Loucy (cell line): ENCODE measurements around the gene SLIT1.

ENCODE experiments used
- H2AFZ ChIP-seq: fragments of 200-600 bp; sonication (generic); 2 replicates; pipeline ENCODE4 v1.6.0; 2016; ENCODE audit warnings: antibody characterized with exemption, mild to moderate bottlenecking, low read length, moderate library complexity
- H3F3A ChIP-seq: fragments of 200-600 bp; 2 replicates; pipeline ENCODE4 v1.6.0; 2016; ENCODE audit warnings: antibody characterized with exemption, low read depth, mild to moderate bottlenecking
- H3K27me3 ChIP-seq: fragments of 200-600 bp; sonication (generic); 2 replicates; pipeline ENCODE4 v1.6.1; 2014; ENCODE audit warnings: low read length, mild to moderate bottlenecking; ENCODE audit not compliant: insufficient read depth, poor library complexity, severe bottlenecking
- H3K36me3 ChIP-seq: fragments of 200-600 bp; sonication (generic); 2 replicates; pipeline ENCODE4 v1.6.1; 2016; ENCODE audit warnings: low read length; ENCODE audit not compliant: insufficient read depth
- H3K4me1 ChIP-seq: fragments of 200-600 bp; sonication (generic); 2 replicates; pipeline ENCODE4 v1.5.1; 2014; ENCODE audit warnings: low read length, mild to moderate bottlenecking; ENCODE audit not compliant: insufficient read depth, poor library complexity, severe bottlenecking
- H3K4me2 ChIP-seq: fragments of 200-600 bp; sonication (generic); 2 replicates; pipeline ENCODE4 v1.6.0; 2014; ENCODE audit warnings: antibody characterized with exemption, low read length, low read depth, mild to moderate bottlenecking; ENCODE audit not compliant: poor library complexity, severe bottlenecking
- H3K4me3 ChIP-seq: fragments of 200-600 bp; sonication (generic); 2 replicates; pipeline ENCODE4 v1.5.1; 2014; ENCODE audit warnings: low read length, mild to moderate bottlenecking, mixed read lengths; ENCODE audit not compliant: poor library complexity, severe bottlenecking
- H3K79me2 ChIP-seq: fragments of 200-600 bp; sonication (generic); 2 replicates; pipeline ENCODE4 v1.6.1; 2014; ENCODE audit warnings: low read length; ENCODE audit not compliant: insufficient read depth
- H3K9ac ChIP-seq: fragments of 200-600 bp; sonication (generic); 2 replicates; pipeline ENCODE4 v1.6.0; 2014; ENCODE audit warnings: mild to moderate bottlenecking, low read depth, low read length, moderate library complexity; ENCODE audit not compliant: poor library complexity, severe bottlenecking
- H3K9me2 ChIP-seq: fragments of 200-600 bp; sonication (generic); replicated peaks from 2 replicates; pipeline ENCODE4 v1.6.1; 2016; ENCODE audit warnings: low read depth, low read length, mixed read lengths
- H3K9me3 ChIP-seq: fragments of 200-600 bp; sonication (generic); 2 replicates; pipeline ENCODE4 v1.6.1; 2014; ENCODE audit warnings: mild to moderate bottlenecking, antibody characterized with exemption, low read length, low read depth; ENCODE audit not compliant: insufficient read depth
- H4K20me1 ChIP-seq: fragments of 200-600 bp; sonication (generic); 2 replicates; pipeline ENCODE4 v1.6.0; 2014; ENCODE audit warnings: antibody characterized with exemption, low read length, mild to moderate bottlenecking; ENCODE audit not compliant: insufficient read depth, poor library complexity, severe bottlenecking
- CTCF ChIP-seq: fragments of 200-600 bp; sonication (generic); conservative IDR thresholded peaks from 2 replicates; pipeline ENCODE4 v1.5.1; 2014; ENCODE audit warnings: mild to moderate bottlenecking, antibody characterized with exemption, low read length
- EZH2phosphoT487 ChIP-seq: fragments of 200-600 bp; IDR thresholded peaks from 2 replicates; pipeline ENCODE4 v1.6.1; 2018; ENCODE audit warnings: antibody characterized with exemption, mild to moderate bottlenecking, moderate library complexity, borderline replicate concordance

Gene SLIT1

GRCh38 chr10:97132273-97132672 lies 53.5 kb downstream of the SLIT1 start:
- Histone ChIP-seq H3K4me1 (no peaks in the 10 kb centered on the region), H3K9ac (no peak overlapping the region), H3K79me2 (no peaks in the 10 kb centered on the region), H4K20me1 (no peaks in the 10 kb centered on the region), H3K9me2 (no peaks in the 10 kb centered on the region), H3K4me3 (no peak overlapping the region), H3K36me3 (no peaks in the 10 kb centered on the region), H2AFZ (no peak overlapping the region), H3K4me2 (no peak overlapping the region), H3F3A (no peaks in the 10 kb centered on the region), H3K27me3 (no peaks in the 10 kb centered on the region), H3K9me3 (no peaks in the 10 kb centered on the region)
- TF ChIP-seq EZH2phosphoT487 (no peak), CTCF (no peak)

GRCh38 chr10:97131666-97132065 lies 54.1 kb downstream of the SLIT1 start:
- Histone ChIP-seq H3K79me2 (no peaks in the 10 kb centered on the region), H3K36me3 (no peaks in the 10 kb centered on the region), H2AFZ (no peak overlapping the region), H3F3A (no peaks in the 10 kb centered on the region), H3K4me2 (no peak overlapping the region), H3K4me1 (no peaks in the 10 kb centered on the region), H3K27me3 (no peaks in the 10 kb centered on the region), H3K4me3 (no peak overlapping the region), H3K9me2 (no peaks in the 10 kb centered on the region), H4K20me1 (no peaks in the 10 kb centered on the region), H3K9ac (no peak overlapping the region), H3K9me3 (no peaks in the 10 kb centered on the region)
- TF ChIP-seq CTCF (no peak), EZH2phosphoT487 (no peak)

- Histone ChIP-seq H3K4me3 (no peak overlapping the region), H4K20me1 (no peaks in the 10 kb centered on the region), H3K9ac (no peak overlapping the region), H3K4me1 (no peaks in the 10 kb centered on the region), H3K4me2 (no peak overlapping the region), H3K79me2 (no peaks in the 10 kb centered on the region), H2AFZ (no peak overlapping the region), H3K9me2 (no peaks in the 10 kb centered on the region), H3K36me3 (no peaks in the 10 kb centered on the region), H3K27me3 (no peaks in the 10 kb centered on the region), H3K9me3 (no peaks in the 10 kb centered on the region), H3F3A (no peaks in the 10 kb centered on the region)
- TF ChIP-seq CTCF (no peak), EZH2phosphoT487 (no peak)
Measured at GRCh38 chr10:97131181-97131628, 54.6 kb downstream of the SLIT1 start.
